Parathyroid adenoma (tissue), 2 donors: ENCODE results near the gene HIF1A.

Source experiments
- H2AFZ ChIP-seq: fragments of 300-600 bp; sonication (generic); one replicate; pipeline ENCODE4 v1.7.0; 2017; ENCODE audit warnings: antibody characterized with exemption, mild to moderate bottlenecking
- H3K27ac ChIP-seq: fragments of 300-600 bp; sonication (generic); one replicate; pipeline ENCODE4 v1.7.0; 2017
- H3K27me3 ChIP-seq: fragments of 300-600 bp; sonication (generic); one replicate; pipeline ENCODE4 v1.7.0; 2017; ENCODE audit warnings: low read length; ENCODE audit not compliant: control insufficient read depth, insufficient read depth
- H3K36me3 ChIP-seq: fragments of 300-600 bp; sonication (generic); one replicate; pipeline ENCODE4 v1.7.0; 2017; ENCODE audit warnings: low read length; ENCODE audit not compliant: control insufficient read depth, insufficient read depth
- H3K4me1 ChIP-seq: fragments of 300-600 bp; sonication (generic); one replicate; pipeline ENCODE4 v1.7.0; 2017; ENCODE audit warnings: control low read depth
- H3K4me2 ChIP-seq: fragments of 300-600 bp; sonication (generic); one replicate; pipeline ENCODE4 v1.7.0; 2017; ENCODE audit warnings: low read length
- H3K4me3 ChIP-seq: fragments of 300-600 bp; sonication (generic); one replicate; pipeline ENCODE4 v1.7.0; 2017; ENCODE audit warnings: low read depth, low read length
- H3K79me2 ChIP-seq: fragments of 300-600 bp; sonication (generic); one replicate; pipeline ENCODE4 v1.7.0; 2017; ENCODE audit warnings: control low read depth
- H3K9ac ChIP-seq: fragments of 300-600 bp; sonication (generic); one replicate; pipeline ENCODE4 v1.7.0; 2017; ENCODE audit warnings: mild to moderate bottlenecking
- H3K9me3 ChIP-seq: fragments of 300-600 bp; sonication (generic); one replicate; pipeline ENCODE4 v1.7.0; 2017; ENCODE audit warnings: low read length; ENCODE audit not compliant: control insufficient read depth
- CTCF ChIP-seq: fragments of 300-600 bp; sonication (generic); IDR thresholded peaks from one replicate; pipeline ENCODE4 v1.7.0; 2017; ENCODE audit warnings: antibody characterized with exemption, mild to moderate bottlenecking
- donor health status: primary hyperparathyroidism.

Gene HIF1A

GRCh38 chr14:61726778-61727658, 31.7 kb downstream of the HIF1A start:
- Histone ChIP-seq H3K9ac (no peak overlapping the region), H3K36me3 (no peaks in the 10 kb centered on the region)

GRCh38 chr14:61730756-61731373, 35.6 kb downstream of the HIF1A start:
- no peaks in the 10 kb centered on the region for H3K9me3 ChIP-seq
- no peaks in the 10 kb centered on the region for H3K27me3 ChIP-seq
- H2AFZ ChIP-seq, result no peak overlapping the region
- H3K79me2 ChIP-seq, result no peaks in the 10 kb centered on the region
- H3K4me1 ChIP-seq, result no peaks in the 10 kb centered on the region
- TF ChIP-seq CTCF, result peak; percentile 55
- H3K36me3 ChIP-seq, result no peaks in the 10 kb centered on the region
- no peak overlapping the region for H3K27ac ChIP-seq
- no peak overlapping the region for H3K4me2 ChIP-seq
- no peak overlapping the region for H3K4me3 ChIP-seq
- no peak overlapping the region for H3K9ac ChIP-seq

More at GRCh38 chr14:61726778-61727658, 31.7 kb downstream of the HIF1A start:
- H3K4me2 ChIP-seq, result no peak overlapping the region
- no peaks in the 10 kb centered on the region for H3K27me3 ChIP-seq
- no peaks in the 10 kb centered on the region for H3K79me2 ChIP-seq
- no peak overlapping the region for H3K27ac ChIP-seq
- no peak overlapping the region for H3K4me3 ChIP-seq
- TF ChIP-seq CTCF, result no peak
- H2AFZ ChIP-seq, result no peak overlapping the region
- no peaks in the 10 kb centered on the region for H3K9me3 ChIP-seq
- no peaks in the 10 kb centered on the region for H3K4me1 ChIP-seq

- no peak for TF ChIP-seq CTCF
- Histone ChIP-seq H3K9ac (no peak overlapping the region), H3K79me2 (no peaks in the 10 kb centered on the region), H2AFZ (no peak overlapping the region), H3K36me3 (peaks cover 2% of the 10 kb centered on the region), H3K4me1 (no peaks in the 10 kb centered on the region), H3K27ac (no peak overlapping the region), H3K4me3 (no peak overlapping the region), H3K4me2 (no peak overlapping the region), H3K27me3 (no peaks in the 10 kb centered on the region), H3K9me3 (no peaks in the 10 kb centered on the region)
Measured at GRCh38 chr14:61733972-61734371, 38.7 kb downstream of the HIF1A start.

GRCh38 chr14:61736751-61737150, 41.4 kb downstream of the HIF1A start:
- Histone ChIP-seq H2AFZ (no peak overlapping the region), H3K27ac (no peak overlapping the region), H3K9ac (no peak overlapping the region), H3K4me2 (no peak overlapping the region), H3K27me3 (no peaks in the 10 kb centered on the region), H3K79me2 (no peaks in the 10 kb centered on the region), H3K4me3 (no peak overlapping the region), H3K9me3 (no peaks in the 10 kb centered on the region), H3K36me3 (peaks cover 2% of the 10 kb centered on the region), H3K4me1 (no peaks in the 10 kb centered on the region)
- no peak for TF ChIP-seq CTCF
